ENCODE measurements around the gene ROR2. TPM values are rescaled to one million over a fixed set of nuclear protein-coding genes. Genes with fewer than 3 reads are reported as not detected.

Gene ROR2
- total and polyA plus RNA-seq, 2 of the 8 experiments (the other 6 are each of a cell fraction or from before 2014, with no cell fraction given), result 2.7 to 4.3 TPM

DNA sequence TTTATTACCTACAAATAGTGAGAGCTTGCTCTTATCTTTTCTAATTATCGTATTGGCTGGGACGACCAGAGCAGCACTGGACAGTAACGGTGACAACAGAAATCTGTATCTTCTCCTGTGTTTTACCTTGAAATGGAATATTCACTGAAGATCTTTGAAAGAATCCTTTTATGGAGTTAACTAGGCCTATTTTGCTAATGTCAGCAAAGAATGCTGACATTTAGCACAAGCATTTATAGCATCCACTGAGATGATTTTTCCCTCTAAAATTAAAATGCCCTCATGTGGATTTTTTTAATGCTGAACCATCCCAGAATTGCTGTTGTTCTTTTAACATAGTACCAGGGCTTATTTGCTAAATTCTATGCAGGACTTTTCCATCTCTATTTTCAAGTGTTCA lies 59.4 kb downstream of the ROR2 start:
- Histone ChIP-seq H3K56ac (replicated peaks; ENCODE audit: insufficient read length, low read depth, low read length) (no peak overlapping the region), H3K4me3 (ENCODE audit: extremely low read depth in 1 of 4, insufficient read depth in 2 of 4, low read depth in 3 of 4, low read length in 4 of 4) (no peak overlapping the region), H3K18ac (ENCODE audit: extremely low read depth, low read length) (no peak overlapping the region), H3K27ac (ENCODE audit: low read depth, low read length) (no peak overlapping the region), H2BK12ac (ENCODE audit: low read depth, low read length) (no peak overlapping the region), H4K20me1 (replicated peaks in 1 of 2; ENCODE audit: control insufficient read depth in 1 of 2, insufficient read depth in 2 of 2, low read length in 2 of 2) (peaks cover 4 to 8% of the 10 kb centered on the region in 2 experiments), H3K14ac (ENCODE audit: insufficient read length) (no peak overlapping the region), H4K8ac (ENCODE audit: extremely low read depth, insufficient read depth, low read length) (no peak overlapping the region), H2BK5ac (ENCODE audit: low read depth, low read length) (no peak overlapping the region), H2AK5ac (ENCODE audit: low read depth, low read length) (no peak overlapping the region), H2BK15ac (ENCODE audit: low read length) (no peak overlapping the region), H3K79me2 (ENCODE audit: control insufficient read depth in 1 of 2, insufficient read depth in 2 of 2, low read length in 2 of 2) (no peaks in the 10 kb centered on the region), H4K5ac (ENCODE audit: insufficient read length, low read depth, low read length) (no peak overlapping the region), H3K4me1 (replicated peaks in 1 of 4; ENCODE audit: control insufficient read depth in 3 of 4, insufficient read depth in 4 of 4, low read length in 3 of 4) (peaks cover 0 to 12% (median 8%) of the 10 kb centered on the region in 4 experiments; a peak in 6 of 7 replicates), H3K4me2 (ENCODE audit: insufficient read depth in 1 of 2, low read depth in 2 of 2, low read length in 2 of 2) (no peak overlapping the region), H2AFZ (ENCODE audit: low read length) (no peak overlapping the region), H2BK20ac (ENCODE audit: low read length) (no peak overlapping the region), H3K79me1 (ENCODE audit: low read depth, low read length) (no peaks in the 10 kb centered on the region), H3K23ac (ENCODE audit: insufficient read length) (no peak overlapping the region), H3K23me2 (ENCODE audit: low read depth, low read length) (peaks cover 3% of the 10 kb centered on the region; the same call in 1 of the 2 replicates), H3K36me3 (ENCODE audit: control insufficient read depth in 2 of 4, insufficient read depth in 4 of 4, low read length in 3 of 4) (no peaks in the 10 kb centered on the region), H3K27me3 (replicated peaks in 1 of 4; ENCODE audit: control insufficient read depth in 3 of 4, extremely low read depth in 1 of 4, insufficient read depth in 3 of 4, low read length in 3 of 4) (peaks cover 26 to 39% (median 39%) of the 10 kb centered on the region in 4 experiments), H4K91ac (replicated peaks; ENCODE audit: insufficient read length, low read length) (no peak overlapping the region), H3K9me3 (ENCODE audit: insufficient read depth in 2 of 2, low read depth in 1 of 2, low read length in 1 of 2) (no peaks in the 10 kb centered on the region), H3K9ac (replicated peaks in 1 of 4; ENCODE audit: extremely low read depth in 1 of 4, low read depth in 3 of 4, low read length in 3 of 4) (no peak overlapping the region), H2BK120ac (replicated peaks; ENCODE audit: low read depth, low read length) (no peak overlapping the region), H3K4ac (replicated peaks; ENCODE audit: insufficient read length, low read depth, low read length) (no peak overlapping the region)
- POLR2A ChIA-PET (ENCODE audit: partially characterized antibody), result interaction anchor here (0.8 kb wide), 1 partner anchor 12 kb away, joined by 3 read pairs; no protein-coding TSS in a partner anchor
- FAIRE-seq (no peak), DNase-seq (ENCODE audit: low read depth in 1 of 2, low spot score in 2 of 2) (no peak)
- CTCF ChIA-PET (ENCODE audit: partially characterized antibody), result interaction anchor here (1.3 to 3.8 kb wide), 3 partner anchors 8 to 63 kb away, joined by 3 to 9 read pairs (median 4); no protein-coding TSS in a partner anchor
- TF ChIP-seq CHD1 (IDR thresholded peaks at IDR 0.05; ENCODE audit: low read depth, low read length), result no peak
- no peak for TF ChIP-seq KDM5A (IDR thresholded peaks at IDR 0.05; ENCODE audit: low read length)
- TF ChIP-seq JUND (IDR thresholded peaks at IDR 0.05; ENCODE audit: low read length), result no peak
- TF ChIP-seq, protein P1, sequence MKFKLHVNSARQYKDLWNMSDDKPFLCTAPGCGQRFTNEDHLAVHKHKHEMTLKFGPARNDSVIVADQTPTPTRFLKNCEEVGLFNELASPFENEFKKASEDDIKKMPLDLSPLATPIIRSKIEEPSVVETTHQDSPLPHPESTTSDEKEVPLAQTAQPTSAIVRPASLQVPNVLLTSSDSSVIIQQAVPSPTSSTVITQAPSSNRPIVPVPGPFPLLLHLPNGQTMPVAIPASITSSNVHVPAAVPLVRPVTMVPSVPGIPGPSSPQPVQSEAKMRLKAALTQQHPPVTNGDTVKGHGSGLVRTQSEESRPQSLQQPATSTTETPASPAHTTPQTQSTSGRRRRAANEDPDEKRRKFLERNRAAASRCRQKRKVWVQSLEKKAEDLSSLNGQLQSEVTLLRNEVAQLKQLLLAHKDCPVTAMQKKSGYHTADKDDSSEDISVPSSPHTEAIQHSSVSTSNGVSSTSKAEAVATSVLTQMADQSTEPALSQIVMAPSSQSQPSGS (IDR thresholded peaks at IDR 0.05; ENCODE audit: low read length), result no peak
- no peak for TF ChIP-seq POU5F1 (IDR thresholded peaks at IDR 0.05; ENCODE audit: low read depth, low read length)
- TF ChIP-seq TBP (IDR thresholded peaks at IDR 0.05; ENCODE audit: low read depth, low read length), result no peak
- no peak for TF ChIP-seq NANOG (IDR thresholded peaks at IDR 0.05; ENCODE audit: insufficient read depth, low read depth, low read length, poor library complexity, severe bottlenecking)
- no peak for TF ChIP-seq EGR1 (IDR thresholded peaks at IDR 0.05; ENCODE audit: borderline replicate concordance, low read depth, low read length)
- TF ChIP-seq SUZ12 (IDR thresholded peaks at IDR 0.05; ENCODE audit: low read length), result no peak
- no peak for TF ChIP-seq TAF7 (optimal IDR thresholded peaks at IDR 0.05; ENCODE audit: borderline replicate concordance, low read depth, low read length)
- TF ChIP-seq SP4 (IDR thresholded peaks at IDR 0.05; ENCODE audit: low read length), result no peak
- no peak for TF ChIP-seq JUN (IDR thresholded peaks at IDR 0.05; ENCODE audit: low read depth, low read length)
- no peak for TF ChIP-seq TAF1 (IDR thresholded peaks at IDR 0.05; ENCODE audit: low read depth, low read length)
- 85% methylated on average over 3 of the region's 3 CpGs; no CpG with 5 or more reads in 1 of the 2 experiments for WGBS, 2 experiments (ENCODE audit: extremely low coverage in 1 of 2, insufficient coverage in 1 of 2, insufficient read length in 1 of 2, insufficient replicate concordance in 2 of 2, low coverage in 1 of 2, low lambda C conversion rate in 2 of 2, missing lambda C conversion rate in 1 of 2)

Data from H1 (cell line).